CD8-positive, alpha-beta memory T cell (primary cell): ENCODE results near the gene NCOA7. TPM values are rescaled to one million over a fixed set of nuclear protein-coding genes. Genes with fewer than 3 reads are reported as not detected.
"Not testable (repeated sequence)": the region's sequence is repeated elsewhere in the genome, so short reads cannot be mapped to it uniquely, and the experiment has no call there.

Source experiments
- CTCF ChIA-PET: fragments of 350-600 bp; sonication (Branson Sonifier 250); formaldehyde crosslinking; loops from one replicate; lab custom pipeline; 2021; ENCODE audit warnings: antibody characterized with exemption; lab: Charles Lee
- POLR2A ChIA-PET: fragments of 350-600 bp; sonication (Branson Sonifier 250); formaldehyde crosslinking; loops from one replicate; lab custom pipeline; 2021; ENCODE audit warnings: antibody characterized with exemption; lab: Charles Lee
- DNase-seq, 5 donors: peaks; one replicate each; pipeline versions ENCODE4 v3.0.0 to v3.0.0-alpha.2; 2020 to 2022; ENCODE audit warnings: mixed read lengths in 1 of 5
- H3K27ac ChIP-seq: one replicate; pipeline ENCODE4 v1.7.0; 2013; ENCODE audit warnings: low read depth, mild to moderate bottlenecking, low read length, moderate library complexity
- H3K27me3 ChIP-seq: 2 replicates; pipeline ENCODE4 v1.7.0; 2013; ENCODE audit warnings: low read length, mild to moderate bottlenecking; ENCODE audit not compliant: insufficient read depth, poor library complexity, severe bottlenecking
- H3K36me3 ChIP-seq: 2 replicates; pipeline ENCODE4 v1.7.0; 2013; ENCODE audit warnings: mild to moderate bottlenecking, low read length, moderate library complexity; ENCODE audit not compliant: insufficient read depth
- H3K4me1 ChIP-seq: 2 replicates; pipeline ENCODE4 v1.7.0; 2013; ENCODE audit warnings: mild to moderate bottlenecking, low read length, moderate library complexity; ENCODE audit not compliant: insufficient read depth
- H3K4me3 ChIP-seq: 2 replicates; pipeline ENCODE4 v1.7.0; 2013; ENCODE audit warnings: mild to moderate bottlenecking, low read length
- H3K9me3 ChIP-seq: 2 replicates; pipeline ENCODE4 v1.7.0; 2013; ENCODE audit warnings: mild to moderate bottlenecking, low read length
- H3K27ac Mint-ChIP-seq, 8 donors: one replicate each; pipeline ENCODE4 v1.8.0; 2020 to 2021; ENCODE audit warnings: mixed read lengths in 8 of 8, mild to moderate bottlenecking in 6 of 8, inconsistent platforms in 3 of 8, moderate library complexity in 3 of 8
- H3K27me3 Mint-ChIP-seq, 2 donors: one replicate each; pipeline ENCODE4 v1.8.0; 2020 to 2021; ENCODE audit warnings: mixed read lengths in 2 of 2, mild to moderate bottlenecking in 1 of 2, moderate library complexity in 1 of 2
- H3K36me3 Mint-ChIP-seq, 3 donors: one replicate each; pipeline ENCODE4 v1.8.0; 2020 to 2021; ENCODE audit warnings: mixed read lengths in 3 of 3, inconsistent platforms in 1 of 3, mild to moderate bottlenecking in 1 of 3
- H3K4me1 Mint-ChIP-seq, 3 donors: one replicate each; pipeline ENCODE4 v1.8.0; 2020 to 2021; ENCODE audit warnings: mixed read lengths in 3 of 3, inconsistent platforms in 1 of 3, mild to moderate bottlenecking in 1 of 3
- H3K4me3 Mint-ChIP-seq, 7 donors: one replicate each; pipeline ENCODE4 v1.8.0; 2020 to 2021; ENCODE audit warnings: mixed read lengths in 7 of 7, mild to moderate bottlenecking in 6 of 7, moderate library complexity in 4 of 7, inconsistent platforms in 2 of 7
- H3K9me3 Mint-ChIP-seq, 5 donors: one replicate each; pipeline ENCODE4 v1.8.0; 2020 to 2022; ENCODE audit warnings: mixed read lengths in 5 of 5, mild to moderate bottlenecking in 3 of 5, moderate library complexity in 2 of 5, inconsistent platforms in 1 of 5
- polyA plus RNA-seq: library from polyadenylated mRNA; unstranded; fragments of 300-500 nt; fragmentation: Illumina TruSeq; gene quantifications from one replicate; pipeline ENCODE4 v1.2.3, GENCODE V29; 2021
- total RNA-seq, 2 experiments: library from RNA; stranded (reverse); gene quantifications; one replicate each; pipeline ENCODE4 v1.2.3, GENCODE V29; 2021

Gene NCOA7
- total and polyA plus RNA-seq, 3 experiments from 2014 or later = 38.3 to 62.5 (median 54.7) TPM

GRCh38 chr6:125949069-125949468, 158.3 kb downstream of the NCOA7 start:
- Histone ChIP-seq H3K27ac (no peak overlapping the region), H3K9me3 (no peaks in the 10 kb centered on the region), H3K4me1 (no peaks in the 10 kb centered on the region), H3K36me3 (no peaks in the 10 kb centered on the region), H3K4me3 (no peak overlapping the region), H3K27me3 (no peaks in the 10 kb centered on the region)
- Mint-ChIP-seq H3K36me3 (no peaks in the 10 kb centered on the region), H3K9me3 (no peaks in the 10 kb centered on the region), H3K4me3 (no peak overlapping the region), H3K4me1 (no peaks in the 10 kb centered on the region), H3K27me3 (peaks cover 0 to 20% of the 10 kb centered on the region in 2 donors), H3K27ac (no peak overlapping the region)
- DNase-seq = no peak
- POLR2A ChIA-PET = no interaction called here
- CTCF ChIA-PET = interaction anchor here (2.0 kb wide), 1 partner anchor 8 kb away, joined by 16 read pairs; the partner anchor contains the start of gene HINT3

- H3K9me3 Mint-ChIP-seq = no peaks in the 10 kb centered on the region
- H3K4me1 ChIP-seq = no peaks in the 10 kb centered on the region
Measured at GRCh38 chr6:125950293-125950692, 159.5 kb downstream of the NCOA7 start.

GRCh38 chr6:125950716-125951115, 160.0 kb downstream of the NCOA7 start:
- H3K4me3 Mint-ChIP-seq, H3K9me3 Mint-ChIP-seq, H3K36me3 ChIP-seq, H3K4me1 Mint-ChIP-seq, H3K27ac ChIP-seq, H3K9me3 ChIP-seq, H3K4me3 ChIP-seq, H3K27ac Mint-ChIP-seq, H3K36me3 Mint-ChIP-seq, H3K27me3 ChIP-seq, DNase-seq, POLR2A ChIA-PET, H3K4me1 ChIP-seq: not testable (repeated sequence)
- peaks cover 2 to 20% of the 10 kb centered on the region in 2 donors for H3K27me3 Mint-ChIP-seq
- CTCF ChIA-PET = interaction anchor here (1.2 kb wide), 1 partner anchor 16 kb away, joined by 4 read pairs; no protein-coding TSS in a partner anchor

More at GRCh38 chr6:125950293-125950692, 159.5 kb downstream of the NCOA7 start:
- Mint-ChIP-seq H3K27me3 (peaks cover 2 to 20% of the 10 kb centered on the region in 2 donors), H3K4me1 (no peaks in the 10 kb centered on the region), H3K4me3 (no peak overlapping the region), H3K36me3 (no peaks in the 10 kb centered on the region), H3K27ac (peak overlapping the region in 1 of 8 donors; percentile 49)
- Histone ChIP-seq H3K27me3 (no peaks in the 10 kb centered on the region), H3K9me3 (no peaks in the 10 kb centered on the region), H3K27ac (no peak overlapping the region), H3K4me3 (no peak overlapping the region), H3K36me3 (no peaks in the 10 kb centered on the region)
- CTCF ChIA-PET = no interaction called here
- POLR2A ChIA-PET = no interaction called here
- no peak for DNase-seq

GRCh38 chr6:125951323-125951722, 160.6 kb downstream of the NCOA7 start:
- no peaks in the 10 kb centered on the region for H3K9me3 ChIP-seq
- DNase-seq = no peak
- no peaks in the 10 kb centered on the region for H3K36me3 ChIP-seq
- peak overlapping the region in 1 of 7 donors; percentile 13 for H3K4me3 Mint-ChIP-seq
- no peak overlapping the region for H3K4me3 ChIP-seq
- ChIA-PET POLR2A (no interaction called here), CTCF (interaction anchor here (1.2 kb wide), 1 partner anchor 17 kb away, joined by 4 read pairs; no protein-coding TSS in a partner anchor)
- H3K27ac Mint-ChIP-seq = peak overlapping the region in 1 of 8 donors; percentile 68
- peaks cover 4 to 5% (median 4%) of the 10 kb centered on the region in 3 donors for H3K4me1 Mint-ChIP-seq
- H3K36me3 Mint-ChIP-seq = no peaks in the 10 kb centered on the region
- H3K27me3 ChIP-seq = no peaks in the 10 kb centered on the region
- no peak overlapping the region for H3K27ac ChIP-seq
- H3K4me1 ChIP-seq = peaks cover 5% of the 10 kb centered on the region
- no peaks in the 10 kb centered on the region for H3K9me3 Mint-ChIP-seq
- H3K27me3 Mint-ChIP-seq = peaks cover 2 to 20% of the 10 kb centered on the region in 2 donors

- Histone ChIP-seq H3K4me3 (no peak overlapping the region), H3K27me3 (no peaks in the 10 kb centered on the region), H3K4me1 (peaks cover 12% of the 10 kb centered on the region), H3K9me3 (no peaks in the 10 kb centered on the region), H3K36me3 (no peaks in the 10 kb centered on the region), H3K27ac (no peak overlapping the region)
- peaks cover 4 to 9% (median 6%) of the 10 kb centered on the region in 3 donors for H3K4me1 Mint-ChIP-seq
- H3K9me3 Mint-ChIP-seq = no peaks in the 10 kb centered on the region
- H3K4me3 Mint-ChIP-seq = peak overlapping the region in 1 of 7 donors; percentile 70
- POLR2A ChIA-PET = interaction anchor here (1.2 kb wide), 1 partner anchor 162 kb away, joined by 4 read pairs; the partner anchor contains the start of gene NCOA7
- peaks cover 2 to 20% of the 10 kb centered on the region in 2 donors for H3K27me3 Mint-ChIP-seq
- no peak for DNase-seq
- CTCF ChIA-PET = interaction anchor here (1.3 to 8.1 kb wide), 4 partner anchors 10 to 171 kb away, joined by 5 to 103 read pairs (median 6); partner anchors contain the start of gene NCOA7
- H3K27ac Mint-ChIP-seq = peak overlapping the region in 2 of 8 donors; percentile 54 to 68
- H3K36me3 Mint-ChIP-seq = no peaks in the 10 kb centered on the region
Measured at GRCh38 chr6:125952764-125953501, 162.2 kb downstream of the NCOA7 start.

GRCh38 chr6:125953502-125953875, 162.7 kb downstream of the NCOA7 start:
- Mint-ChIP-seq H3K27me3 (peaks cover 2 to 19% of the 10 kb centered on the region in 2 donors), H3K36me3 (no peaks in the 10 kb centered on the region), H3K4me3 (no peak overlapping the region), H3K4me1 (peaks cover 4 to 9% (median 6%) of the 10 kb centered on the region in 3 donors), H3K9me3 (no peaks in the 10 kb centered on the region), H3K27ac (no peak overlapping the region)
- Histone ChIP-seq H3K36me3 (no peaks in the 10 kb centered on the region), H3K27ac (no peak overlapping the region), H3K9me3 (no peaks in the 10 kb centered on the region), H3K27me3 (no peaks in the 10 kb centered on the region), H3K4me3 (no peak overlapping the region), H3K4me1 (peaks cover 17% of the 10 kb centered on the region)
- peak in 1 of 5 donors; percentile 47 for DNase-seq
- CTCF ChIA-PET = interaction anchor here (1.3 to 8.1 kb wide), 4 partner anchors 11 to 172 kb away, joined by 5 to 103 read pairs (median 6); partner anchors contain the start of gene NCOA7
- POLR2A ChIA-PET = interaction anchor here (1.2 kb wide), 1 partner anchor 163 kb away, joined by 4 read pairs; the partner anchor contains the start of gene NCOA7

GRCh38 chr6:125954735-125955339, 164.1 kb downstream of the NCOA7 start:
- no peaks in the 10 kb centered on the region for H3K9me3 Mint-ChIP-seq
- peak overlapping the region in 2 of 7 donors; percentile 12 to 51 for H3K4me3 Mint-ChIP-seq
- Histone ChIP-seq H3K27ac (peak overlapping the region; percentile 8), H3K9me3 (no peaks in the 10 kb centered on the region), H3K4me3 (no peak overlapping the region), H3K4me1 (peaks cover 28% of the 10 kb centered on the region), H3K27me3 (no peaks in the 10 kb centered on the region), H3K36me3 (no peaks in the 10 kb centered on the region)
- H3K4me1 Mint-ChIP-seq = peaks cover 4 to 9% (median 6%) of the 10 kb centered on the region in 3 donors
- no peak for DNase-seq
- peak overlapping the region in 4 of 8 donors; percentile 15 to 87 (median 44) for H3K27ac Mint-ChIP-seq
- H3K36me3 Mint-ChIP-seq = no peaks in the 10 kb centered on the region
- ChIA-PET CTCF (interaction anchor here (2.0 to 8.1 kb wide), 5 partner anchors 10 to 174 kb away, joined by 5 to 103 read pairs (median 26); partner anchors contain the start of gene NCOA7), POLR2A (interaction anchor here (3.2 kb wide), 1 partner anchor 174 kb away, joined by 31 read pairs; no protein-coding TSS in a partner anchor)
- H3K27me3 Mint-ChIP-seq = peaks cover 2 to 13% of the 10 kb centered on the region in 2 donors
